AG09319 (cell line): ENCODE results near the gene BIN2.
"Not testable (repeated sequence)": the region's sequence is repeated elsewhere in the genome, so short reads cannot be mapped to it uniquely, and the experiment has no call there.

Experiments used
- DNase-seq: peaks from one replicate; pipeline ENCODE4 v3.0.0-alpha.2; 2010; ENCODE audit warnings: low read depth; ENCODE audit errors: extremely low read depth
- CTCF ChIP-seq: IDR thresholded peaks from 2 replicates; pipeline ENCODE4 v1.5.1; 2011; ENCODE audit warnings: low read depth, mild to moderate bottlenecking, inconsistent platforms, low read length, moderate library complexity

Gene BIN2

GRCh38 chr12:51346581-51346980 lies 22.6 kb upstream of the BIN2 start, which contains the start of gene CELA1:
TSS of gene CELA1 (minus strand) at chr12:51346679. CDS start at chr12:51346638, 41 bp downstream.
- no peak for TF ChIP-seq CTCF
- DNase-seq, result no peak

GRCh38 chr12:51345681-51346080 lies 21.7 kb upstream of the BIN2 start:
- TF ChIP-seq CTCF, result no peak
- no peak for DNase-seq

- DNase-seq, result no peak
- TF ChIP-seq CTCF, result no peak
These were observed 19.2 kb upstream of the BIN2 start for GRCh38 chr12:51343201-51343600.

- no peak for TF ChIP-seq CTCF
- DNase-seq, result no peak
These were observed 18.4 kb upstream of the BIN2 start for GRCh38 chr12:51342416-51342815.

GRCh38 chr12:51341251-51342007 lies 17.5 kb upstream of the BIN2 start:
- peak; percentile 100 for TF ChIP-seq CTCF
- DNase-seq, result no peak

GRCh38 chr12:51339750-51340149 lies 15.8 kb upstream of the BIN2 start:
- DNase-seq, result no peak
- no peak for TF ChIP-seq CTCF

GRCh38 chr12:51337336-51337735 lies 13.4 kb upstream of the BIN2 start:
- DNase-seq, result not testable (repeated sequence)

- no peak for TF ChIP-seq CTCF
- no peak for DNase-seq
These were observed 12.0 kb upstream of the BIN2 start for GRCh38 chr12:51335931-51336330.
